ENCODE results near the gene RNF212.

The RNF212 gene

GRCh38 chr4:1024882-1025545 is 88.3 kb downstream of the RNF212 start:
- TF ChIP-seq CTCF (IDR thresholded peaks at IDR 0.05) = no peak
- Histone ChIP-seq H2AFZ (no peak overlapping the region), H3K9me3 (ENCODE audit: control insufficient read depth, low read length) (no peaks in the 10 kb centered on the region), H3K36me3 (ENCODE audit: control insufficient read depth, insufficient read depth, low read length) (no peaks in the 10 kb centered on the region), H3K79me2 (no peaks in the 10 kb centered on the region), H3K4me3 (ENCODE audit: low read depth, low read length) (no peak overlapping the region), H3K4me2 (ENCODE audit: low read length) (no peak overlapping the region), H3K27ac (no peak overlapping the region), H3K9ac (no peak overlapping the region), H3K27me3 (ENCODE audit: control insufficient read depth, insufficient read depth, low read length) (no peaks in the 10 kb centered on the region), H3K4me1 (no peaks in the 10 kb centered on the region)

DNA sequence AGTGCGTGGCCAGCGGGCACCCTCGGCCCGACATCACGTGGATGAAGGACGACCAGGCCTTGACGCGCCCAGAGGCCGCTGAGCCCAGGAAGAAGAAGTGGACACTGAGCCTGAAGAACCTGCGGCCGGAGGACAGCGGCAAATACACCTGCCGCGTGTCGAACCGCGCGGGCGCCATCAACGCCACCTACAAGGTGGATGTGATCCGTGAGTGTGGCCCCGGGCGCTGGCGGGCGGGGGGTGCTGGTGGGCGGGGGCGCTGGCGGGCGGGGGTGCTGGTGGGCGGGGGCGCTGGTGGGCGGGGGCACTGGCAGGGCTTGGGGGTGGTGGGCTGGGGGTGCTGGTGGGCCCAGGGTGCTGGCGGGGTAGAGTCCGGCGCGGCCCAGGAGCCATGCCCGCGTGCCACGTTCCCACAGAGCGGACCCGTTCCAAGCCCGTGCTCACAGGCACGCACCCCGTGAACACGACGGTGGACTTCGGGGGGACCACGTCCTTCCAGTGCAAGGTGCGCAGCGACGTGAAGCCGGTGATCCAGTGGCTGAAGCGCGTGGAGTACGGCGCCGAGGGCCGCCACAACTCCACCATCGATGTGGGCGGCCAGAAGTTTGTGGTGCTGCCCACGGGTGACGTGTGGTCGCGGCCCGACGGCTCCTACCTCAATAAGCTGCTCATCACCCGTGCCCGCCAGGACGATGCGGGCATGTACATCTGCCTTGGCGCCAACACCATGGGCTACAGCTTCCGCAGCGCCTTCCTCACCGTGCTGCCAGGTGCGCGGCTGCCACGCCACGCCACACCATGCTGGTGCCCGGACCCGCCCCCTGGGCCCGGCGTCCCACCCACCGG is 89.2 kb downstream of the RNF212 start:
- Histone ChIP-seq H2AFZ (no peak overlapping the region), H3K9ac (no peak overlapping the region), H3K4me2 (ENCODE audit: low read length) (no peak overlapping the region), H3K27me3 (ENCODE audit: control insufficient read depth, insufficient read depth, low read length) (no peaks in the 10 kb centered on the region), H3K79me2 (no peaks in the 10 kb centered on the region), H3K4me3 (ENCODE audit: low read depth, low read length) (no peak overlapping the region), H3K36me3 (ENCODE audit: control insufficient read depth, insufficient read depth, low read length) (no peaks in the 10 kb centered on the region), H3K4me1 (no peaks in the 10 kb centered on the region), H3K9me3 (ENCODE audit: control insufficient read depth, low read length) (no peaks in the 10 kb centered on the region), H3K27ac (no peak overlapping the region)
- TF ChIP-seq CTCF (IDR thresholded peaks at IDR 0.05) = no peak

DNA sequence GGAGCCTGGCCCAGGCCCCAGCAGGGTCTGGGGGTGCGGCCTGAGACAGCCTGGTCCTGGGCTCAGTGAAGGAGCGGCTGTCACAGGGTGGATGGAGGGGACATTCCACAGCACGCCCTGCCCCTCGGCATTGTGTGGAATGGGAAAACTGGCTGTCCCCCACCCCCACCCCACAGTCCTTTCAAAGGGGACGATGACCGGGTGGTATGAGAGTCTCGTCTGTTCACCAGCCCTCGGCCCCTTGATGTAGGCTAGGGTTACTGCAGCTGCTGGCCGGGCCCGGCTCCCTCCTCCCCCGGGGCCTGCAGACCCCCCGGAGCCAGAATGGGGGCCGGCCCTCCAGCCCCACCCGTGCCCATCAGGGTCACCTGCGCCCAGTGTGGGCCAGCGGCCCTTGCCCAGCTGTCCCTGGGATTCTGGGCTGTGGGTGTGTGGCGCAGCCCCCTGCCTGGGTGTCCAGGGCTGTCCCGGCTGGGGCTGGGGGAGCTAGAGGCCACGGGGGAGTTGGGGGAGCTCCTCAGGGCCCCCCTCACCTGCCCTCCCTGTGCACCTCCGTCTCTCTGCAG is 90.2 kb downstream of the RNF212 start:
- Histone ChIP-seq H3K4me1 (no peaks in the 10 kb centered on the region), H3K9me3 (ENCODE audit: control insufficient read depth, low read length) (no peaks in the 10 kb centered on the region), H2AFZ (no peak overlapping the region)

GRCh38 chr4:1022739-1023066 is 90.7 kb downstream of the RNF212 start:
- H2AFZ ChIP-seq = no peak overlapping the region
- TF ChIP-seq CTCF (IDR thresholded peaks at IDR 0.05) = no peak
- no peak overlapping the region for H3K27ac ChIP-seq

More for the DNA sequence above, 90.2 kb downstream of the RNF212 start:
- no peak overlapping the region for H3K4me3 ChIP-seq (ENCODE audit: low read depth, low read length)
- no peaks in the 10 kb centered on the region for H3K79me2 ChIP-seq
- H3K4me2 ChIP-seq (ENCODE audit: low read length) = no peak overlapping the region
- H3K9ac ChIP-seq = no peak overlapping the region
- no peaks in the 10 kb centered on the region for H3K36me3 ChIP-seq (ENCODE audit: control insufficient read depth, insufficient read depth, low read length)
- TF ChIP-seq CTCF (IDR thresholded peaks at IDR 0.05) = no peak
- H3K27ac ChIP-seq = no peak overlapping the region
- H3K27me3 ChIP-seq (ENCODE audit: control insufficient read depth, insufficient read depth, low read length) = no peaks in the 10 kb centered on the region

More at GRCh38 chr4:1022739-1023066, 90.7 kb downstream of the RNF212 start:
- Histone ChIP-seq H3K9me3 (ENCODE audit: control insufficient read depth, low read length) (no peaks in the 10 kb centered on the region), H3K79me2 (no peaks in the 10 kb centered on the region), H3K4me2 (ENCODE audit: low read length) (no peak overlapping the region), H3K4me1 (no peaks in the 10 kb centered on the region), H3K36me3 (ENCODE audit: control insufficient read depth, insufficient read depth, low read length) (no peaks in the 10 kb centered on the region), H3K27me3 (ENCODE audit: control insufficient read depth, insufficient read depth, low read length) (no peaks in the 10 kb centered on the region), H3K4me3 (ENCODE audit: low read depth, low read length) (no peak overlapping the region), H3K9ac (no peak overlapping the region)
